HG03175 (cell line): ENCODE results near the gene PROZ.
"Not testable (repeated sequence)": the region's sequence is repeated elsewhere in the genome, so short reads cannot be mapped to it uniquely, and the experiment has no call there.

ENCODE experiments used
- ATAC-seq: cut with Tn5 transposase; IDR thresholded peaks from one replicate; pipeline ENCODE4 v1.9.1; 2021; ENCODE audit warnings: mild to moderate bottlenecking, moderate library complexity; ENCODE audit not compliant: unreplicated experiment

The PROZ gene, protein sequence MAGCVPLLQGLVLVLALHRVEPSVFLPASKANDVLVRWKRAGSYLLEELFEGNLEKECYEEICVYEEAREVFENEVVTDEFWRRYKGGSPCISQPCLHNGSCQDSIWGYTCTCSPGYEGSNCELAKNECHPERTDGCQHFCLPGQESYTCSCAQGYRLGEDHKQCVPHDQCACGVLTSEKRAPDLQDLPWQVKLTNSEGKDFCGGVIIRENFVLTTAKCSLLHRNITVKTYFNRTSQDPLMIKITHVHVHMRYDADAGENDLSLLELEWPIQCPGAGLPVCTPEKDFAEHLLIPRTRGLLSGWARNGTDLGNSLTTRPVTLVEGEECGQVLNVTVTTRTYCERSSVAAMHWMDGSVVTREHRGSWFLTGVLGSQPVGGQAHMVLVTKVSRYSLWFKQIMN

DNA sequence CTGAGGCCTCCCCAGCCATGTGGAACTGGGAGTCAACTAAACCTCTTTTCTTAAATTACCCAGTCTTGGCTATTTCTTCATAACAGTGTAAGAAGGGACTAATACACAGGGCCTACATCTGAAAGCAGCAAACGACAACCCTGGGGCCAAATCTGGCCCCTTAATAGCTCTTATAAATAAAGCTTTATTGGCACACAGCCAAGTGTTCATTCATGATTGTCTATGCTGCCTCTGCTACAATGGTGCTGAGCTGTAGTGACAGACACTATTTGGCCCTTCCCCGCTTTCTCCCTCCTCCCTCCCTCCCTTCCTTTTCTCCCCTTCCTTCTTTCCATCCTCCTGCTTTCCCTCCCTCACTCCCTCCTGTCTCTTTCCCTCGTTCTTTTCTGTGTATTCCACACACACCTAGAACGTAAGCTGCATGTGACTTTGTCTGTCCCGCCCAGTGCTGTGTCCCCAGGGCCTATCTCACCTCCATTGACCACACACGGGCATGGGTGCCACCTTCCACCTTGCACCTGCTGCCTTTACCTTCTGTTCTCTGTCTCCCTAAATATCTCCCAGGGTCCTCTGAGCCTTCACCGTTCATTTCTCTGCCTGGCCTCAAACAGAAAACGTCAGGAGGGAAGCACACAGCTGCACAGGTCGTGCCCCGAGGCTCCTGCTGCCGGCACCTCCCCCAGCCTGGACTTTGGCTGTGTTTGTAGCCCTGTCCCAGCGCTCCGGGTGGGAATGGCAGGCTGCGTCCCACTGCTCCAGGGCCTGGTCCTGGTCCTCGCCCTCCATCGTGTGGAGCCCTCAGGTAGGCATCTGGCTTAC is at the start of gene PROZ:
Gene PROZ, plus strand, starts transcription at position 720 of the 819 bp plus-strand sequence. Its CDS starts 13 bp downstream, at position 733.
- ATAC-seq, result no peak

DNA sequence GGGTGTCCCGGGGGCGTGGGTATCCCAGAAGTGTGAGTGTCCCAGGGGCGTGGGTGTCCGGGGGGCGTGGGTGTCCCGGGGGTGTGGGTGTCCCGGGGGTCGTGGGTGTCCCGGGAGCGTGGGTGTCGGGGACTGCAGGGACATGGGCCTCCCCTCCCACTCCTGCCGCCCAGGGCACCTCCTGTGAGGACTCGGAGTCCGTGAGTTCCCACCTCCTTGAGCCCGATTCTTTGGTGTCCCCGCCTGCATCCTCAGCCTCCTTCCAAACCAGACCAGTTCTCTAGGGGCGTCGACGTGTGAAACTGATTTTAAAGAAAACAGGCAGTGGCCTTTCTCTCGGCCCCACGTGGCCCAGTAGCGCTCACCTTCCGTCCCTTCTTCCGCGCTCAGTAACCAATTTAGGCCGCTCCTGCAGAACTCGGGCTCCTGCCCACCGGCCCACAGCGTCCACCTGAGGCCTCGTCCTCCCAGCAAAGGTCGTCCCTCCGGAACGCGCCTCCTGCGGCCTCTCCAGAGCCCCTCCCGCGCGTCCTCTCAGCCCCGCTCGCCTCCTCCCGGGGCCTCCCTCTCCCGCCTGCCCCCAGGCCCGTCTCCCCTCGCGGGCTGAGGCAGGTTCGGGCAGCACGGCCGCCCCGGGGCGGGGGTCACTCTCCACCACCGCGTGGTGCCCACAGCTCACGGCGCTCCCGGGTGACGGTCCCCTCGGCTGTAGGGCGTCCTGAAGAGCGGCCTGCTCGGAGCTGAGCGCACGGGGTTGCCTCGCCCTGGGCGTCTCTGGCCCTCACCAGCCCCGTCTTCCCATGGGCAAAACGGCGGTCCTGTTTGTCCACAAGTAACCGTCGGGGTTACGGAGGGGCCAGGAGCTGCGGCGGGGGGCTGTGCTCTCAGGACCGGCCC is 49.0 kb upstream of the PROZ start:
- no peak for ATAC-seq

- ATAC-seq, result no peak
These were observed 48.2 kb upstream of the PROZ start for GRCh38 chr13:113110048-113110851.

DNA sequence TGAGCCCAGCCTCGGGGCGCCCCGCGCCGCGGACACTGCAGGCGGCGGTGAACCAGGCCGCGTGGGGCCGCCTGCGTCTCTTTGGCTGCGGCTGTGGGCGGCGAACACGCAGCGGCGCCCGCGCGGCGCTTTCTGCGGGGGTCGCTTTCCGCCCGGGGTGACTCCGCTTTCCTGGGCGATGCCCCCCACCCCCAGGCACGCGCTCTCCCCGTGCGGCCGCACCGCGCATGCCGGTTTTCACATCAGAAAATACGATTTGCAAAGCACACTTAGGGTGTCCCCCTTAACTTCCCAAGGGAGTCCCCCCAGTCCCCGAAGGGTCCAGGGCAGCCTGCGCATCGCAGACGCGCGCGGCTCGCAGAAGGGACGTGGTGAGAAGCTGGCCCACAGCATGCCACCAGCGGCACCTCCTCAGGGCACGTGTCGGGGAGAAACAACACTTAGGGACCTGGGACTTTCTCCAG is 47.6 kb upstream of the PROZ start:
- no peak for ATAC-seq

DNA sequence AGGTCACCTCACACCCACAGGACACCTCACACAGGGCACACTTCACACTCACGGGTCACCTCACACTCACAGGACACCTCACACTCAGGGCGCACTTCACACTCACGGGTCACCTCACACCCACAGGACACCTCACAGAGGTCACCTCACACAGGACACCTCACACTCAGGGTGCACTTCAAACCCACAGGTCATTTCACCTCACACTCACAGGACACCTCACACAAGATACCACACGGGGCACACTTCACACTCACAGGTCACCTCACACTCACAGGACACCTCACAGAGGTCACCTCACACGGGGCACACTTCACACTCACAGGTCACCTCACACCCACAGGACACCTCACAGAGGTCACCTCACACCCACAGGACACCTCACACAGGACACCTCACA is 46.6 kb upstream of the PROZ start:
- ATAC-seq, result not testable (repeated sequence)

- ATAC-seq, result not testable (repeated sequence)
These were observed 46.0 kb upstream of the PROZ start for GRCh38 chr13:113112475-113112874.

GRCh38 chr13:113112893-113113845 is 45.3 kb upstream of the PROZ start:
- no peak for ATAC-seq

DNA sequence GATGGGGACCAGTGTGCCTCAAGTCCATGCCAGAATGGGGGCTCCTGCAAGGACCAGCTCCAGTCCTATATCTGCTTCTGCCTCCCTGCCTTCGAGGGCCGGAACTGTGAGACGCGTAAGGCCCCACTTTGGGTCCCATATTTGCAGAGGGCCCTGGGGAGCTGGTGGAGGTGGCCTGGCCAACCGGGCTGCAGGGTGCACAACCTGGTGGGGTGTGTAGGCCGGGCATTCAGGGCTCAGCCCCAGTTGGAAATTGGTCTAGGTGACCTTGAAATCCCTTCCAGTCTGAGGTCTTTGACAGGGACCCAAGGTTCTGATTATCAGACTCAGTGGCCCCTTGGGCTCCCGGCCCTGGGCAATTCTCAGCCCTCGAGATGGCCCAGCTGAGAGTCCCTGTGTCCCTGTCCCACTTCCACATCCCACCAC is 44.6 kb upstream of the PROZ start:
- ATAC-seq, result no peak

- ATAC-seq, result no peak
These were observed 43.7 kb upstream of the PROZ start for GRCh38 chr13:113114511-113115362.

- ATAC-seq, result no peak
These were observed 42.9 kb upstream of the PROZ start for GRCh38 chr13:113115363-113116205.

DNA sequence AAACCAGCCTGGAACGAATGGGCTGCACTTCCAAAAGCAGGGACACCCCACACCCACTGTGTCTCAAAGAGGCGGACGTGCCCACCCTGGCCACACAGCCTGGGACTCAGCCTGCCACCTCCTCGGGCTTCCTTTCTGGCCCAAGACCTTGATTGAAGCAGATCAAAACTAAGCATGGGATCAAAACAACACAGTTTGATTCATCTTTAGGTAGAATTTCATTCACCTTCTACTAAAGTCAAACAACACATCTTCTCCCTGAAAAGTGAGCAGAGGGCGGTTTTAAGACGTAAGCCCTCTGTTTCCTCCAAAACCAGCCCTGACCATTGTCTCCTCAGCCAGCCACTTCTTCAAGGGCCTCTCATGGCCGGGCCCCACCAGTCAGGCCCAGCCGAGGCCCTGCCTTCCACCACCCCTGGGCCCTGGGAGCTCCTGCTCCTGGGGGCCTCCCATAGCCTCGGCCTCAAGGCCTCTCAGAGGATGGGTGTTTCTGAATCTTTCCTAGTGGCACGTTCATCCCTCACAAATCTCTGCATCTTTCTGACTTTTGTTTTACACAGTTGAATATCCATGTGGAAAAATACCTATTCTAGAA is 42.1 kb upstream of the PROZ start:
- no peak for ATAC-seq

DNA sequence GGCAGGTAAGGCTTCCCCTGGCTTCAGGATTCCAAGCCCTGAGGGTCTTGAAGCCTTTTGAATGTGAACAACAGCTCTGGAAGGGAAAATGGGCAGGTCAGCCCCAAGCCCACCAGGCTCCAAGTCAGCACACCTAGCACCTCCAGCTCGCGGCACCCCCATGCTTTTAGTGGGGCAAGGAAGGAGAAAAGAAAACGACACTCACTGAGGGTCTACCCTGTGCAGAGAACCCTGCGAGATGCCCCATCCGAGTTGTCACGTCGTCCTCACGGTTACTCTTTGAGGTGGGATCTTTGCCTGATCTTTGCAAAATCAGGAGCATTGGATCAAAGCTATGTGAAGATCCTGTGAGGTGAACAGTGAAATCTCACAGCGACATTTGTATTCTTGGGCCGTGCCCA is 41.6 kb upstream of the PROZ start:
- no peak for ATAC-seq

GRCh38 chr13:113117335-113117872 is 41.0 kb upstream of the PROZ start:
- ATAC-seq, result no peak

DNA sequence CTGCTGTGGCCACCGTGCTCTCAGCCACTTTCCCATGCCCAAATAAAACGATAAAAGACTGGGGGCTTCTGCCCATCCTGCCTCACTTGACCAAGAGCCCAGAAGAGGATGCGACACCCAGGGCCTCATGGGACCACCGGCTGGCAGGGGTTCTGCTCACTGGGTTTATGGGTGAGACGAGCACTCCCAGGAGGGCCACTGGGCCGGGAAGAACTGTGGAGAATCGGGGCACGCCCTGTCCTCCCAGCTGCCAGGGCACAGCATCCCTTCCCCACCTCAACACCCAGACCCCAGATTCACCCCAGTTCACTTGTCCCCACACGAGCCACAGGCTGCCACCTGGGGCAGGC is 40.6 kb upstream of the PROZ start:
- ATAC-seq, result no peak

GRCh38 chr13:113118261-113119021 is 40.0 kb upstream of the PROZ start:
- no peak for ATAC-seq
